ENCODE data around the gene RALGPS1.
"Not testable (repeated sequence)": the region's sequence is repeated elsewhere in the genome, so short reads cannot be mapped to it uniquely, and the experiment has no call there.

RALGPS1 gene

DNA sequence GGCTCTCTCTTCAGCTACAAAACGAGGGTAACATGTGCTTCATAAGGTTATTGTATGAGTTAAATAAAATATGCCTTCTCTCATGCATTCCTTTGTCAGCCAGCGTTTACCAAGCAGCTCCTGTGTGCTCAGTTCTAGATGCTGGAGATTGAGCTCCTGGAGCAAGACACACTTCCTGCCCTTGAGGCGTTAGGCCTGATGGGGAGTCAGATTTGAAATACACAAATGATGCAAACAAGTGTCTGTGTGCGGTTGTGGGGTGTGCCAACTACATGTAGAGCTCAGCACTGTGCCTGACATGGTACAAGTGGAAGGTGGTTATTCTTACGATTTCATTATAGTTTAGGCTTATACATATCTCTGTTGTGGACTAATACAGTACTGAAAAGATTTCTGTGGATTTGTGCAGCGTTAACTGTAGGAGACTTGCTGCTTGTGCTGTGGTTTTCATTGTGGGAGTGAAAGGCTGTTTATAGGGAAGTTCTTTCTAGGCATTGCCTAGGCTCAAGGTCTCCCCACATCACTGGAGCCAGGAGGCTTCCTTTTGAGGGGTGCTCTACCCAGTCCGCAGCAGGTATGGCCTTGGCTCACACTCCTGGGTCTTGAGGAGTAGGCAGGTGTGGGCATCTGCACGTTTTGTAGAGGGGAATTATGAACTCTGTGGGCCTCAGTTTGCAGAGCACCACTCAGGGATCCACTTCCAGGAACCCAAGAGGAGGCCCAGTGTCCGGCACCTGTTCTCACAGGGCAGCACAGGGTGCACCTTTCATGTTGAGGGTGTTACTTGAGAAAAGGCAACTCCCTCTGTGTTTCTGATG, 247.7 kb downstream of the RALGPS1 start:
- no peak for DNase-seq

DNA sequence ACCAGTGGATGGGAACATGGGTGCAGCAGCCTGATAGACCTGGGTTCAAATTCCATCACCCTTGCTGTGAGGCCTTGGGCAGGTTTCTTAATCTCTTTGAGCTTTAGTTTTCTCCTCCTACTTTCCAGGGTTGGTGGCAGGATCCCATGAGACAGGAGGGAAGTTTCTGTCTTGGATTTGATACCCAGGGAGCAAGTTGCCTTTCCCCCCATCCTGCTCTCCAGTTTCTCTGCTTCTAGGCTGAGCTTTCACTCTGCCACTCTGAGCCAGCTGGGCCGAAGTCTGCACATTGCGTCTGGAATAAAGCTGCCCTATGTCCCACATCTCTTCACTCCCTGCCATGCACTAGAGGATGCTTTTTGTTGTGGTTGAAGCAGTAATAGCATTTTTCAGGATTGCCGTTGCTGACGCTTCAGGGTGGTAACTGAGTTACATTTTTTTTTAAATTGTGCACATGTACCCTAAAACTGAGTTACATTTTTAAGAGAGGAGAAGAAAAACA, 248.3 kb downstream of the RALGPS1 start:
- no peak for DNase-seq

DNA sequence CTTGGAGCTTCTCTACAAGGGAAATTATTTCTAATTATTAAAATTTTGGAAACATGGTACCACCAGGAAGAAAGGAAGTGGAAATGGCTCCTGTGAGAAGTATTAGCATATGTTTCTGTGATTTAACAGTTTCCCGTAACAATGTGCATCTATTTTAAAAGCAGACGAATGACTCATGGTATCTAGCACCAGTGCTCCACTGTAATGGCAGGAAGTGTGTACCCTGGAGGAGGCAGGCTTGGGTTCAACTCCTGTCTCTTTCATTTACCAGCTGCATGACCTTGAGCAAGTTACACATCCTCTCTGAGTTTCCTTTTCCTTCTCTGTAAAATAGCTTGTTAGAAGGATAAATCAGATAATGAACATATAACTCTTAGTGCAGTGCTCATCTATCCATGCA, 248.8 kb downstream of the RALGPS1 start:
- peak; percentile 72 for DNase-seq

DNA sequence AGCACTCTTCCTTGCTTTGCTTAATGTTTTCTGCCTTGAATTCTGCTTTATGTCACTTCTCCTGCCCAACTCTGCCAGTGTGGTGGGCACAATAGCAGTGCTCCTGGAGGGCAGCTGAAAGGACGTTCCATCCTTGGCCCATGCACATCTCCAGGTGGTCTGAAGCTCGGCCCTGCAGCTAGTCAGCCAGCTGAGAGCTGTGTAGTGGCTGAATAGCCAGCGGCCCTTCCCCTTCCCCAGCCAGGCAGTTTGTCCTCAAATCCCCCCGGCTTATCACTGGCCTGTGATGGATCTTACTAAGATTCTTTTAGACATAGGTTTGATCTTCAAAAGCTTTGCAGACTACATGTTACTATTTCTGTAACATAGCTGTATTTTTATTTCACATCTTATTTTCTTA, 250.5 kb downstream of the RALGPS1 start:
- no peak for DNase-seq

DNA sequence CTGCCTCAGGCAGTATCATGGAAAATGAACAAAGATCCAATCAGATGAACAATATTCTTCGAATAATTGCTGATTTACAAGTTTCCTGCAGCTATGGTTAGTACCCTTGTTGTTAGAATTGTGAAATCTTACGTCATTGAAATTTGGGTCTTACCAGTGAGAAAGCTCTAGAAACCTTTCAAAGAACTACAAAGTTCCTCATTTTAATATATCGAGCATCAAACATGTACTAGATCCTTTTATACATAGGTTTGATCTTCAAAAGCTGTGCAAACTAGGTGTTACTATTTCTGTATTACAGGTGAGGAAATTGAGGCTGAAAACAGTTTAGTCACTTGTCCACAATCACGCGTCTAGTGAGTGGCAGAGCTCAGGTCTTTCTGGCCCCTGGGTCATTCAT, 251.5 kb downstream of the RALGPS1 start:
- DNase-seq, result no peak

DNA sequence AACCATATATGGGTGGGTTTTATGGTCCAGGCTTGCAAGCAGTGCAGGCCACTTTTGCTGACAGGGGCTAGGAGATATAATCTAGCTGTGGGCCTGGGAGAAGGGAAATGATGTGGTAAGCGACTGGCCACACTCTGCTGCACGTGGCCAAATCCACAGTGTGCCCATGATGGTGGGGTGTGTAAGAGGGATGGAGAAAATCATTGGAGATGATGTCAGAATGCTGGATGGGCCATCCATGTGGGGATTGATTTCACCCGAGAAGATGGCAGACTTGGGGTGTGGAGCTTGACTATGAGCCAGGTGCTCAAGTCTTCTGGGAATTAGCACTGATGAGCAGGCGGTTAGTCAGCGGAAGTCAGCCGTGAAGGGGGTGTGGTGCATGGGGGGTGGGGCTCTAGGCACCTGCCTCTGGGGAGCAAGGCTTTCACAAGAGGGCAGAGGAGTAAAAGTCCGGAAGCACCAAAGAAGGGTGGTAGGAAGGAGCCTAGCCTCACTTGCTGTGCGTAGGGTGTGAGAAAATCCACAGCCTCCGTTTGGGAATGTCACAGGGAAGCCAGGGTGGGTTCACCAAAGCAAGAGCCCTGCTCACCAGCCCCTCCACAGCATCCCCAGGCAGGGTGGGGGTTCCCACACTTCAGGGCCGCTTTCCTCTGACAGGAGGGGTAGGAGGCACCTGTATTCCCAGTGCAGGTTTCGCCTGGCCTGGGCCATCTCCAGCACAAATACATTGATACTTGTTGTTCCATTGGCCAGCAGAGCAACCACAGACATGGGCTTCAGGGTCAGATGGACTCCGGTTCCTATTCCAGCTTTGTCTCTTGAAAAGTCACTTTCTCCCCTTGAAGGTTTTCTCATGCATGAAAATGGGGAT, 252.3 kb downstream of the RALGPS1 start:
- no peak for DNase-seq

DNA sequence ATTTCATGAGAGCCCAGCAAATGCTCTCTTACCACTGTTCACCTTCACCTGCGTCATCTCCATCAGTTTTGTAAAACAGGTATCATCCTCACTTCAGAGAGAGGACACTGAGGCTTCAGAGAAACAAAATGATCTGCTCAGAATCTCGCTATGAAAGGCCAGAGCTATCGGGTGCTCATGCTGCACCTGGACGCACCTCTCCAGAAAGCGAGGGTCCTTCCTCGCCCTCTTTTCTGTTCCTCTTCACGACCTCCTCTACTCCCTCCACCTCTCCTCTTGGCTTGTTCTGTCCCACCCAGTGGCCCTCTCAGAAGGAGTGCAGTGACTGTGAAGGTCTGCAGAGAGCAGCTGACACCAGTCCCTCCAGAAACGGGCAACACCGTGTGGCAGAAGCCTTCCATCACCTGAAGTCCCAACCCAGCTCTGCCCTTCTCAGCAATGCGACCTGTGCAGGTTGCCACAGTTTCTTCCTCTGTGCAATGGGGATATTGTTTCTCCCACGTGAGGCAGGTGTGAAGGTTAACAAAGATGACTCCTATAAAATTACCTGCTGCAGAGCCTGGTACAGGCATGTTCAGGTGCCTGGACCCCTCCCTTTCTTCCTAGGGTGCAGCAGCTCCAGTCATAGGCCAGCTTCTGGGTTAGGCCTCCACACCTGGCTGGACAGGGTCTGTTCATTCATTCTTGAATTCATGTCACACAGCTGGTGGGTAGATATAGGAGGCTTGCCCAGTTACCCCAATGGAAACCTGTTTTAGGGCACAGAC, 253.2 kb downstream of the RALGPS1 start:
- DNase-seq, result no peak

DNA sequence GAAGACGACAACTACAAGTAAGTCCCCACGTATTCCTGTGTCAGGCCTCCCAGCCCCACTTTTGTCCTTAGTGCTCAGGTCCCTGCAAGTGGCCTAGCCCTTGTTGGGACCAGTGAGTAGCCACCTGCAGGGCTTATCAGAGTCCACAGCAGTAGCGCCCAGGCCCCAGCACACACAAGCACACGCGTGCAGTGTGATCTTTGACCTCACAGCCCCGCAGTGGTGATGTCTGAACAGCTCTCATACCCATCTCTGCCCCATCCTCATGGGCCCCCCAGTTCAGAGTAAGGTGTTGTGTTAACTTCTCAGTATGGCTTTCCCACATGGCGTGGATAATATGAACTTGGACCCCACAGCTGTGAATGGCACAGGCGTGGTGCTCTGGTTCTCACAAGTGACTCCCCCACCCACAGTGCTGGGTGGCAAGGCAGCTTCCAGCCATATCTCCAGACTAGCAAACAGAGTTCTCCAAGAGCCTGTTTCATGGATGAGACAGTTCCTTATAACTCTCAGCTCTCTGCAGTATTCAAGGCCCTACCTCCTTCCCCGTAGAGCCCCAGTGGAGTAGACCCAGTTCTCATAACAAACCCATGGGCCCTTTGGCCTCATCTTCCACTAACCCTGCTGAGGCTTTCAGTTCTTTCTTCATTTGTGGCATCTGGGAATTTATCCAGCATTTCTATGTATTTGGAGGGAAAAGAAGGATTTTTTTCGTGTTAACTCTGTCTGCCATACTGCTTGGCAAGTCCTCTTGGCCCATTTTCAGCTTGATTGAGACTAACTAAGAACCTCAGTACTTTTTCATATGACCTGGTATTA, 254.4 kb downstream of the RALGPS1 start:
- DNase-seq, result no peak

DNA sequence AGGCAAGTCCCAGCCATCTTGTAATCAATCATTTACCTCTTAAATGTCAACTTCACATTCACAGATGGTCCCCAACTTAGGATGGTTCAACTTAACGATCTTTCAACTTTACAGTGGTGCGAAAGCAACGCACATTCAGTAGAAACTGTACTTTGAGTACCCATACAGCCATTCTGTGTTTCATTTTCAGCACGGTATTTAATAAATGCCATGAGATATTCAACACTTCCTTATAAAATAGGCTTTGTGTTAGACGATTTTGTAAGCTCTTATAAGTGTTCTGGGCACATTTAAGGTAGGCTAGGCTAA, 254.9 kb downstream of the RALGPS1 start:
- no peak for DNase-seq

DNA sequence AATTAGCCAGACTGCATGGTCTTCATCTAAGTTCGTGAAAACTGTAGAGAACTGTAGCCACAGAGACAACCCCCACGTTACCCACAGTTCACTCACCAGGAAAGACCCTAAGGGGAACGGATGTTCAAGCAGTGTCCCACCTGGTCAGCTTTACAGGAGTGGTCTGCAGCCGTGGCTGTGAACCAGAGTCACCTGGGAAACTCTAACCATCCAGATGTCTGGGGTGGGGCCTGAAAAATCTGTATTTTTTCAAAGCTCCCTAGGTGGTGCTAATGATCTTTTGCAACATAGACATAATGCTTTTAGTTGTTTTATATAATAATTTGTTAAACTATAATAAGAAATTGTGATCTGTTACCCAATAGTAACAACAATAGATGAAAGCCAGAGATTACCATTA, 255.5 kb downstream of the RALGPS1 start:
- DNase-seq, result no peak

DNA sequence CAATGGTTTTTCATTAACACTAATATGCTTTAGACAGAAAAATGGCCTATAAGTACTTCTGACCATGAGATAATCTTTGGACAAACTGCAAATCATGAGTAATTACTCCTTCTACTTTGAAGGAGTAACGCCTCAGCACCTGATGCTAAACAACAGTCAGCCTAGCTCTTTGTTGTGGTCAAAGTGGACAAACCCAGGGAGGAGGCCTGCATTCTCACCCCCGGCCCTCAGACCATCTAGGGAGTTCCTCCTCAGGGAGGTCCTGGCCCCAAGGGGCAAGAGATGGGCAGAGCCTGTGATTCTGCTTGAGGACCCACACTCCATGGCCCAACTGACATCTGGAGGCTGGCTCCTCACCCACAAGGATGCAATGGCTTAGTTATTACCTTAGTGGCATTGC, 256.1 kb downstream of the RALGPS1 start:
- no peak for DNase-seq

DNA sequence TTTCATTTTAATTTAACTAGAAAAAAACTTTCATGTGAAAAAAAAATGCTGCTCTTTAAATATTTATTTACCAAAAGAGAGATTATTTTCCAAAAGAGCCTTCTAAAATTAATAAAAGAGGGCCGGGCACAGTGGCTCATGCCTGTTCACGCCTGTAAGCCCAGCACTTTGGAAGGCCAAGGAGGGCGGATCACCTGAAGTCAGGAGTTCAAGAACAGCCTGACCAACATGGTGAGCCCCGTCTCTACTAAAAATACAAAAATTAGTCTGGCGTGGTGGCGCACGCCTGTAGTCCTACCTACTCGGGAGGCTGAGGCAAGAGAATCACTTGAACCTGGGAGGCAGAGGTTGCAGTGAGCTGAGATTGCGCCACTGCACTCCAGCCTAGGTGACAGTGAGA, 256.8 kb downstream of the RALGPS1 start:
- DNase-seq, result not testable (repeated sequence)

DNA sequence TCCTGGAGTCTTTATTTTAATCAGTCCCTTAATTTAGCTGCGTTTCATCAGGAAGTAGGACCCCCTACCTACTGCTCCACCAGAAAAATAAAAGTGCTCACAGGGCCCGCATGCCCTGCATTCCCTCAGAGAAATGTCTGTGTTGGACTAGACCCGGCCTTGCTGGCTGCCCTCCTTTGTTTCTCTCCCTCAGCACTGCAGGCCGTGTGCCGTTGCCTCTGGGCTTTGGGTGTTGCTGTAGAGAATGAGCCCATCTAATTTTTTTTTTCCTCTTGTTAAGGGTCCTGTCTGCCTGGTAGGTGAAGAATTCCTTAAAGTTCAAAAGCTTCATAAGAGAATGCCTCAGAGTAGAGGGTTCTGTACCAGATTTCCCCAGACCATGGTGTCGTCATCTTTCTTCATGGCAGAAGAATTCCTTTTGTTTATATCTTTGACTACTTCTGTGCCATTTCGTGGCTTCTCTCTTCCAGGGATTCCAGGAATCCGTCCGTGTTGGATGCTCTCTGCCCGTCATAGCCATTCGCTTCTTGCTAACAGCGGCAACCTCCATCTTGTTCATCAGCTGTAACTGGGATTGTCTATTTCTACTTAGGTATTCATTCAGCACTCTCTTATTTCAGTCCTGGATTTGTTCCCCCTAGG, 257.6 kb downstream of the RALGPS1 start:
- no peak for DNase-seq

DNA sequence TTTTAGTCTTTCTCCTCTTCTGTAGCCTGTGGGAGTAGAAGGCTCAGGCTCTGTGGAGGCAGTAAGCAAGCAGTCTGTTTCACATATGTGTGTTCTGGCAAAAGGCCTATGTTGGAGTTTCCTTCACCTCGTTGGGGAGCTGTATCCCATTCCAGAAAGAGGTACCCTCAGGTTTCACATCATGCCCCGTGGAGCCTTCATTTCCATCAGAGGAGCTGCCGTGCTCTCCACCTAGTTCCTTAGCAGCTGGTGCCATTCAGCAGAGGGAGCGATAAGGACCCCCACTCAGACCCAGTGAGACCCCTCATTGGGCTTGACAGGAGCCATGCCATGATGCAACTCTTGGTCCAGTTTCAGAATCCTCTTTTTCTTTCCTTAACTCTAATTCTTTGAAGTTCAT, 258.5 kb downstream of the RALGPS1 start:
- no peak for DNase-seq

DNA sequence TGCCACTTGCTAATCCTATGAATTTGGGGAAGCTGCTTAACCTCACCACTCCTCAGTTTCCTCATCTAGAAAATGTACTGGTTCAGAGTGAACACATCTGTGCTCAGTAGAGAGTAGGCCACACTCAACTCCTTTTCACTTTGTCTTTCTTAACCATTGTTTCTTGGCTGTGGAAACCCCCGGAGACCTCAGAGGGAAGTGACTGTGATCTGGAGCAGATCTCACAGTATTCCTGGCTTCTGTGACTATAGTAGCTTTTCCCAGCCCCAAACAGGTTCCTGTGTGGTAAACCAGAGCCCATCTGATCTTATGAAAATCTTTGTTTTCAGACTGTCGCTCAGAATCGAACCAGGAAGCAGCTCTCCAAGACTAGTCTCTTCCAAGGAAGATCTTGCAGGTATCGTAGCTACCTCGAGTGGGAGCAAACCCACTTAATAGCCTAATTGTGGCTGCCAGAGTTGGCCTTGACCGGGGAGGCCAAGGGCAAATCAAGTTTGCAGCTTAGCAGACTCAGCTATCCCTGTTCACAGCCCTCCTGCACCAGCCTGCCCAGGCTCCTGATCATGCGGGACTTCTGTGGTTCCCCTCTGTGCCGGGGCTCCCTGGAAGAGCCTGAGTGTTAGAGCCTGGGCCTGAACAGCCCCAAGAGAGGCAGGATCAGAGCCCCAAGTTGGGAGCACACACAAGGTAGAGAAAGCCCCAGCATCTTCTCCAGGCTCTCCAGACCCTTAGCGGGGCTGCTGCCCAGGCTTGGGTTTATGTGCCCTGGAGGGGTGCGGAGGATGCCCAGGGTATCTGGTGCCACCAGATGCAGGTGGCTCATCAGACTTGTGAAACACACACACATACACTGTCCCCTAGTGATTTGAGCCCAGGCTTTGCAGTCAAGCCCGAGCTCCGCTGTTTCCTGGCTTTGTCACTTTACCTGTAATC, 260.1 kb downstream of the RALGPS1 start:
- DNase-seq, result no peak

DNA sequence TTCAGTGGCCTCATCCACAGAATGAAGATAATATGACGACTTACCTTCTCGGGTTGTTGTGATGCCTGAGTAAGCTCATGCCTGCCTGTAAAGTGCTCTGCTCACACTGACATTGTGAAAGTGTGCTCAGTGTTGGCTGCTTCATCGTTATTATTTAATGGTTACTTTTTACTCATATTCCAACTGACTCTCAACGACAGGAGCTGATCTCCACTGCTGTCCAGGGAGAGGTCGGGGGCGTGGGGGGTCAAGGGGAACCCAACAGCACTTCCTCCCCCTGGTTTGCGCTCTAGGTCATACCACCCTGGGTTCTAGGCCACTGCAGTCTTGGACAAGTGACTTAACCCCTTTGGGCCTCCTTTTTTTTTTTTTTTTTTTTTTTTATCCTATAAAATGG, 260.7 kb downstream of the RALGPS1 start:
- DNase-seq, result no peak

DNA sequence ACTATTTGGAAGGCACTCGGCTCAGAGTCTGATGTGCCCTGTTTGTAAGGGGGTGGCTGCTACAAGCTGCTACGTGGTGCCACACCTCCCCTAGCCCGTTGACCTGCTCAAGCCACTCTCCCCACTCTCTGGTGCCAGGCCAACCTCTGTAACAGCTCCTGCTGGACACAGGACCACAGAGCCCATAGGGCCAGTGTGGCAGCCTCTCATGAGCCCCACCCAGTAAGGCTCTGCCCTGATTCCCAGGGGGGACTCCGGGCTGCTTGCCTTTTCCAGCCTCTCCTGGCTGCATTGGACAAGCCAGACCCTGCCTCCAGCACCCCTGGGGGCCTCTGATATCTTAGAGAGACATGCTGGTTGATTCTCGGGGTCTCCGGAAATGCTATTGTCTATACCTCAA, 261.2 kb downstream of the RALGPS1 start:
- no peak for DNase-seq

DNA sequence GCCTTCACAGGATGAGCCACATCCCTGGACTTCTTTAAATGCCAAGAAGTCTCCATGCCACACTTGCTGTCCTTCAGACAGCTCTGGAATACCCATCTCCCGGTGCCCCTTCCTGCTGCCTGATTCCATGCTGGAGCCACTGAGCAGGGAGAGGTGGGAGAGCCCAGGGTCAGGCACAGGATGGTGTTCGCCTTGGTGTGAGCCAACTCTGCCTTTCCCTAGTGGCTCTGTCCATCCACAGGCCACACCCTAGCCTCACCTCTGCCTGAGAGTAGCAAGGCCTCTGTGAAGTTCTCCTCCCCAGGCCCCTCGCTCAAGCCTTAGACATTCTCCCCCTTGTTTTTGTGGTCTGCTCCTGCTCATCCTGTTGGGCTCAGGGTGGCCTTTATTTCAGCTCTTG, 262.0 kb downstream of the RALGPS1 start:
- DNase-seq, result no peak

DNA sequence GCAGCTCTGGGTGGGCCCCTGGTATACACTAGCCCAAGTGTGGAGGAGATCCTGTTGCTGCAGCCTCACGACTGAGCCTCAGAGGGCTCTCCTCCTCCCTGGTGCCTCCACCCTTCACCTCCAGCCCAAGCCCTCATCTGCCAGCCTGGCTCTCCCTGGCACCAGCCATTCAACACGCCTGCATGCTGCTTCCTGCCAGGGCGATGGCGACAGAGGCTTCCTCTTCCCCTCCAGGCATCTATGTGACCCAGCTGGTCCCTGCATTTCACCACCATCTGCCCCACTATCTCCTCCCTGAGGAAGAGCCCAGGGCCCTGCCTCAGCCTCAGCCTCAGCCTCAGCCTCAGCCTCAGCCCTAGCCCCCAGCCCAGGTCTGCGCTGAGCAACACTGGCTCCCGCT, 262.6 kb downstream of the RALGPS1 start:
- no peak for DNase-seq

DNA sequence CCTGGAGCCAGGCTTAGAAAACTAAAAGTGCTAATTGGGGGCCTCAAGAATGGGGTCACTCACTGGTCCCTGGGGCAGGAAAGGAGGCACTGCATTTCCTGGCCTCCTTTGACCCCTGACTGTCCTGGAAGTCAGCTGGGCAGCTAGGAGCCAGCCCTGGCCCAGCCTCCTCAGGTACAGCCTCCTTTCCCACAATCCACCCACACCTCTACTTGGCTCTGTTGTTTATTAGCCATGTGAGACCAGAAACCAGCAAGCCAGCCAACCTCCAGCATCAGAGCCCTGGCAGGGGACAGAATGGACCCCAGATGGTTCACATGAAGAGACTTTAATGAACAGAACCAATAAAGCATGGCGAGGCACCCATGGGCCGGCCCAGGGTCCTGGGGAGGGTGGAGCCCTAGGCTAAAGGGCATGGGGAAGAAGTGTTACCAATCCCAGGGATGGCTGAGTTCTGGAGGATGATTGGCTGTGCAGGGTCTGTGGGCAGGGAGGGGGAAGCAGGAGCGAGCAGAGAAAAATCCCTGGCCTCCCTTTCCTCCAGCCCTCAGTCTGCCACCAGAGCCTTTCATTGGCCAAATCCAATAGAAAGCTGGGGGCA, 263.2 kb downstream of the RALGPS1 start:
- DNase-seq, result no peak

Data from fibroblast of skin of back (primary cell).